Measurements from ENCODE around the gene SLC11A2.
"Not testable (repeated sequence)": the region's sequence is repeated elsewhere in the genome, so short reads cannot be mapped to it uniquely, and the experiment has no call there.

Gene SLC11A2

GRCh38 chr12:50936821-50937530, 89.2 kb downstream of the SLC11A2 start:
- DNase-seq: no peak

GRCh38 chr12:50934981-50935807, 91.0 kb downstream of the SLC11A2 start:
- no peak for DNase-seq

- DNase-seq: no peak
Observed at GRCh38 chr12:50934371-50934851, 91.8 kb downstream of the SLC11A2 start.

GRCh38 chr12:50933459-50934124, 92.6 kb downstream of the SLC11A2 start:
- DNase-seq: no peak

GRCh38 chr12:50932787-50933280, 93.3 kb downstream of the SLC11A2 start:
- no peak for DNase-seq

- not testable (repeated sequence) for DNase-seq
Observed at GRCh38 chr12:50930477-50930876, 95.7 kb downstream of the SLC11A2 start.

GRCh38 chr12:50929831-50930230, 96.4 kb downstream of the SLC11A2 start:
- DNase-seq: no peak

All from NK-92 treated with Interleukin-12 subunit alpha and Interleukin-12 subunit beta, amount 100 ng/mL, for 24 hours (cell line).